Natural killer cell (primary cell): ENCODE measurements around the gene ARID1B. TPM values are rescaled to one million over a fixed set of nuclear protein-coding genes. Genes with fewer than 3 reads are reported as not detected.

Experiments used
- ATAC-seq, 3 donors: fragments of 150-1000 bp in 2 of 3; fragments of 200-7000 bp in 1 of 3; cut with Tn5 transposase; 1 replicate in 1 of 3; 2 replicates in 2 of 3; pipeline ENCODE4 v1.10.0; 2021; ENCODE audit warnings: mild to moderate bottlenecking in 2 of 3, moderate library complexity in 2 of 3
- DNase-seq, 2 donors: peaks; one replicate each; pipeline versions ENCODE4 v3.0.0 to v3.0.0-alpha.2; 2013 to 2021; ENCODE audit warnings: mixed read lengths in 1 of 2
- H3K27ac ChIP-seq: one replicate; pipeline ENCODE4 v1.5.1; 2013; ENCODE audit warnings: mild to moderate bottlenecking, low read length
- H3K27me3 ChIP-seq: one replicate; pipeline ENCODE4 v1.6.1; 2013; ENCODE audit warnings: low read length; ENCODE audit not compliant: control insufficient read depth, insufficient read depth
- H3K36me3 ChIP-seq: one replicate; pipeline ENCODE4 v1.6.1; 2013; ENCODE audit warnings: low read length; ENCODE audit not compliant: control insufficient read depth, insufficient read depth
- H3K4me1 ChIP-seq: one replicate; pipeline ENCODE4 v1.6.1; 2013; ENCODE audit warnings: low read length; ENCODE audit not compliant: control insufficient read depth, insufficient read depth
- H3K4me3 ChIP-seq: one replicate; pipeline ENCODE4 v1.5.1; 2013; ENCODE audit warnings: low read length
- H3K9me3 ChIP-seq: one replicate; pipeline ENCODE4 v1.6.1; 2013; ENCODE audit warnings: low read length; ENCODE audit not compliant: control insufficient read depth, insufficient read depth
- H3K27ac Mint-ChIP-seq, 2 donors: one replicate each; pipeline ENCODE4 v1.8.0; 2022; ENCODE audit warnings: mild to moderate bottlenecking in 2 of 2, mixed read lengths in 2 of 2, moderate library complexity in 1 of 2
- H3K27me3 Mint-ChIP-seq, 2 donors: one replicate each; pipeline ENCODE4 v1.8.0; 2022; ENCODE audit warnings: low read depth in 2 of 2, mixed read lengths in 2 of 2
- H3K36me3 Mint-ChIP-seq: one replicate; pipeline ENCODE4 v1.8.0; 2022; ENCODE audit warnings: mixed read lengths
- H3K4me1 Mint-ChIP-seq, 2 donors: one replicate each; pipeline ENCODE4 v1.8.0; 2022; ENCODE audit warnings: mixed read lengths in 2 of 2
- H3K4me3 Mint-ChIP-seq: one replicate; pipeline ENCODE4 v1.8.0; 2022; ENCODE audit warnings: mild to moderate bottlenecking, moderate library complexity, mixed read lengths
- H3K9me3 Mint-ChIP-seq, 2 donors: one replicate each; pipeline ENCODE4 v1.8.0; 2022; ENCODE audit warnings: mixed read lengths in 2 of 2
- WGBS: methylation state at CpG from one replicate; pipeline ENCODE4 v1.1.7; 2013; ENCODE audit warnings: missing lambda C conversion rate; ENCODE audit not compliant: insufficient coverage; 5-methylcytosine and 5-hydroxymethylcytosine counted together
- intact Hi-C: fragments of 100-400 bp; cut with micrococcal nuclease; formaldehyde crosslinking; loops from one replicate; pipeline ENCODE4 v1.14.2; 2022
- total RNA-seq, 4 donors: library from RNA; stranded (reverse); fragments of 120-200 nt in 1 of 4; gene quantifications; one replicate each; pipeline versions ENCODE4 v1.2.3 to v1.2.4, GENCODE V29; 2013 to 2022
- TF ChIP-seq, protein P1 (sequence below): fragments of 200-600 bp; IDR thresholded peaks from one replicate; pipeline ENCODE4 v1.8.0; 2022; ENCODE audit warnings: antibody characterized with exemption

The ARID1B gene
- total RNA-seq, 3 donors from 2014 or later (not counting 1 experiment from before 2014, with no cell fraction given), result 180 to 201 (median 189) TPM

DNA sequence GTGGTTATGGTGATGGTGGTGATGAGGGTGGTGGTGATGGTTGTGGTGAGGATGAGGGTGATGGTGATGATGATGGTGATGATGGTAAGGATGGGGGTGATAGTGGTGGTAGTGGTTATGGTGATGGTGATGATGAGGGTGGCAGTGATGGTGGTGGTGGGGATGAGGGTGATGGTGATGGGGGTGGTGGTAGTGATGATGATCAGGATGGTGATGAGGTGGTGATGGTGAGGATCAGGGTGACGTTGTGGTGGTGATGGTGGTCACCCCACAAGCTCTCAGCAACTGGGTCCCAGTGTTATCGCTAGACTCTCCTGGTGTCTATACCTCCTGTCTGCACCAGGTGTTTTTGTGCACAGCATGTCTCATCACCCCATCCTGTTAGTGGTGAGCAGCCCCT lies 461.2 kb downstream of the ARID1B start:
- Histone ChIP-seq H3K9me3 (peaks cover 8% of the 10 kb centered on the region), H3K27me3 (peaks cover 25% of the 10 kb centered on the region), H3K27ac (peak overlapping the region; percentile 62), H3K36me3 (no peaks in the 10 kb centered on the region), H3K4me3 (no peak overlapping the region), H3K4me1 (peaks cover 29% of the 10 kb centered on the region)
- DNase-seq (peak in 1 of 2 donors; percentile 47), ATAC-seq (peak; percentile 19 to 45 (median 28))
- H3K4me3 Mint-ChIP-seq, result peak overlapping the region; percentile 33
- peaks cover 4% of the 10 kb centered on the region in 2 donors for H3K9me3 Mint-ChIP-seq
- TF ChIP-seq, protein P1, sequence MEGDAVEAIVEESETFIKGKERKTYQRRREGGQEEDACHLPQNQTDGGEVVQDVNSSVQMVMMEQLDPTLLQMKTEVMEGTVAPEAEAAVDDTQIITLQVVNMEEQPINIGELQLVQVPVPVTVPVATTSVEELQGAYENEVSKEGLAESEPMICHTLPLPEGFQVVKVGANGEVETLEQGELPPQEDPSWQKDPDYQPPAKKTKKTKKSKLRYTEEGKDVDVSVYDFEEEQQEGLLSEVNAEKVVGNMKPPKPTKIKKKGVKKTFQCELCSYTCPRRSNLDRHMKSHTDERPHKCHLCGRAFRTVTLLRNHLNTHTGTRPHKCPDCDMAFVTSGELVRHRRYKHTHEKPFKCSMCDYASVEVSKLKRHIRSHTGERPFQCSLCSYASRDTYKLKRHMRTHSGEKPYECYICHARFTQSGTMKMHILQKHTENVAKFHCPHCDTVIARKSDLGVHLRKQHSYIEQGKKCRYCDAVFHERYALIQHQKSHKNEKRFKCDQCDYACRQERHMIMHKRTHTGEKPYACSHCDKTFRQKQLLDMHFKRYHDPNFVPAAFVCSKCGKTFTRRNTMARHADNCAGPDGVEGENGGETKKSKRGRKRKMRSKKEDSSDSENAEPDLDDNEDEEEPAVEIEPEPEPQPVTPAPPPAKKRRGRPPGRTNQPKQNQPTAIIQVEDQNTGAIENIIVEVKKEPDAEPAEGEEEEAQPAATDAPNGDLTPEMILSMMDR, result no peak
- H3K27me3 Mint-ChIP-seq, result peaks cover 33 to 39% of the 10 kb centered on the region in 2 donors
- peak overlapping the region; percentile 68 to 81 for H3K27ac Mint-ChIP-seq
- 76% methylated on average over 2 of the region's 2 CpGs for WGBS
- intact Hi-C loops, result loop anchor here (5.0 kb wide), 3 partner anchors 34 to 314 kb away; no protein-coding TSS in a partner anchor
- H3K4me1 Mint-ChIP-seq, result peaks cover 19 to 35% of the 10 kb centered on the region in 2 donors
- no peaks in the 10 kb centered on the region for H3K36me3 Mint-ChIP-seq

DNA sequence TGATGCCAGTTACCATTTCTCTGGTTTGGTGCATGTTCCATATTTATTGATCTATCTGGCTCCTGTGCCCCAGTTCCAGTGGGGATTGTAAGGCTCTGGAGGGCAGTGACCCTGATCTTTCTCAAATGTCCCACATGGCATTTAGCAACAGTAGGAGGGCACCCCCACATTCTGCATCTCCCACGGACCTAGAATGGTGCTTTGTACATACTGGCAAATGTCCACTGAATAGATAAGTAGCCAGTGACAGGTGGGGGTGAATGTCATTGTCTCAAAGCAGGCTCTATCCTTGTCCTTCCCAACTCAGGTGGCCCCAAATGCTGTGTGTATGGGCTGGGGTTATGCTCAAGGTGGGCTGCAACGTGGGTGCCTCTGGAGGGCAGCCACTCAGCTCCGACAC lies 462.0 kb downstream of the ARID1B start:
- TF ChIP-seq, protein P1, result no peak
- H3K4me1 Mint-ChIP-seq, result peaks cover 19 to 35% of the 10 kb centered on the region in 2 donors
- intact Hi-C loops, result loop anchor here (5.0 kb wide), 3 partner anchors 33 to 313 kb away; no protein-coding TSS in a partner anchor
- peak overlapping the region in 1 of 2 donors; percentile 81 for H3K27ac Mint-ChIP-seq
- Histone ChIP-seq H3K4me3 (no peak overlapping the region), H3K36me3 (no peaks in the 10 kb centered on the region), H3K4me1 (peaks cover 29% of the 10 kb centered on the region), H3K9me3 (peaks cover 8% of the 10 kb centered on the region), H3K27ac (no peak overlapping the region), H3K27me3 (peaks cover 19% of the 10 kb centered on the region)
- H3K4me3 Mint-ChIP-seq, result no peak overlapping the region
- H3K9me3 Mint-ChIP-seq, result peaks cover 4% of the 10 kb centered on the region in 2 donors
- DNase-seq (no peak), ATAC-seq (no peak)
- H3K27me3 Mint-ChIP-seq, result peaks cover 34 to 37% of the 10 kb centered on the region in 2 donors
- H3K36me3 Mint-ChIP-seq, result no peaks in the 10 kb centered on the region
- 100% methylated on average over 1 of the region's 3 CpGs for WGBS

DNA sequence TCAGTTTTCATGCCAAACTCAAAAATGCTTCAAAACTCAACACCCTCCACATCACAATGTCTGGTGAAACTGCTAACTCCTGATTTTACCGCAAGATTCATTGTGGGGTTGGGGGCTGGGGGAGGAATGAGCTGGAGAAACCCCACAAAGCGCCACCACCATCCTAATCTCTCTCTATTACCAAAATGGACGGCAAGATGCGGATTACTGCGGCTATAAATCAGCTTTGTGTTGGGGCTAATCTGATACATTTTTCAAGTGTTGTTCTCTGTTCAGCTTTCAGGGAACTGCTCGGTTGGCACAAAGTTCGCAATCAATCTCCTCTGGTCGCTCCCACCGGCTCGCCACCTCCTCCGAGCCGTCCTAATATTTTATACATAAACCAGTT lies 462.5 kb downstream of the ARID1B start:
- ATAC-seq (no peak), DNase-seq (no peak)
- peaks cover 29% of the 10 kb centered on the region for H3K4me1 ChIP-seq
- H3K4me3 ChIP-seq, result no peak overlapping the region
- Mint-ChIP-seq H3K36me3 (no peaks in the 10 kb centered on the region), H3K27me3 (peaks cover 35 to 40% of the 10 kb centered on the region in 2 donors), H3K4me1 (peaks cover 17 to 33% of the 10 kb centered on the region in 2 donors), H3K9me3 (peaks cover 4% of the 10 kb centered on the region in 2 donors), H3K4me3 (peak overlapping the region; percentile 13), H3K27ac (no peak overlapping the region)
- no peaks in the 10 kb centered on the region for H3K36me3 ChIP-seq
- H3K27ac ChIP-seq, result no peak overlapping the region
- WGBS, result 96% methylated on average over 11 of the region's 12 CpGs
- peaks cover 8% of the 10 kb centered on the region for H3K9me3 ChIP-seq
- TF ChIP-seq, protein P1, result no peak
- intact Hi-C loops, result loop anchor here (5.0 kb wide), 3 partner anchors 33 to 313 kb away; no protein-coding TSS in a partner anchor
- peaks cover 16% of the 10 kb centered on the region for H3K27me3 ChIP-seq
